Lower lobe of right lung (tissue), 2 donors: Measurements from ENCODE around the gene AIFM1. TPM values are rescaled to one million over a fixed set of nuclear protein-coding genes. Genes with fewer than 3 reads are reported as not detected.
A peak's percentile ranks its signal among the peaks of the same experiment; 100 is the strongest.

Experiments used
- ATAC-seq, 2 donors: fragments of 200-7000 bp; cut with Tn5 transposase; one replicate each; pipeline ENCODE4 v1.9.1; 2020 to 2022; ENCODE audit warnings: mild to moderate bottlenecking in 2 of 2, moderate library complexity in 2 of 2
- DNase-seq: peaks from one replicate; pipeline ENCODE4 v3.0.0-alpha.2; 2020
- H3K27ac ChIP-seq: fragments of 200-600 bp; one replicate; pipeline ENCODE4 v1.8.0; 2022
- H3K27me3 ChIP-seq: fragments of 200-600 bp; one replicate; pipeline ENCODE4 v1.8.0; 2022; ENCODE audit warnings: low read depth
- H3K36me3 ChIP-seq: fragments of 200-600 bp; one replicate; pipeline ENCODE4 v1.8.0; 2022; ENCODE audit warnings: mild to moderate bottlenecking
- H3K4me1 ChIP-seq: fragments of 200-600 bp; one replicate; pipeline ENCODE4 v1.8.0; 2022
- H3K4me3 ChIP-seq: fragments of 200-600 bp; one replicate; pipeline ENCODE4 v1.8.0; 2022; ENCODE audit warnings: mild to moderate bottlenecking
- H3K9me3 ChIP-seq: fragments of 200-600 bp; one replicate; pipeline ENCODE4 v1.8.0; 2022
- intact Hi-C: fragments of 100-400 bp; cut with DNase I; formaldehyde crosslinking; loops from one replicate; pipeline ENCODE4 v1.11.0; 2022
- total RNA-seq: library from RNA; stranded (reverse); fragmentation: NEBNext Ultra II Directional; extraction: Animal tissue kit (Norgen Biotek cat#: 25700); gene quantifications from one replicate; pipeline ENCODE4 v1.2.1, GENCODE V29; 2021
- TF ChIP-seq, protein P1 (sequence below): fragments of 200-600 bp; IDR thresholded peaks from one replicate; pipeline ENCODE4 v1.8.0; 2022; ENCODE audit warnings: antibody characterized with exemption, mild to moderate bottlenecking
- donor health status: DM: no; HTN: yes; CAD: no; lungs with severe emphysema.

Gene AIFM1
- total RNA-seq, 1 donor from 2014 or later = 23.1 TPM

- intact Hi-C loops = no loop called here
- H3K4me3 ChIP-seq = no peak overlapping the region
- no peak for DNase-seq
- H3K36me3 ChIP-seq = no peaks in the 10 kb centered on the region
- ATAC-seq = no peak
- H3K27me3 ChIP-seq = no peaks in the 10 kb centered on the region
- peaks cover 25% of the 10 kb centered on the region for H3K4me1 ChIP-seq
- TF ChIP-seq, protein P1, sequence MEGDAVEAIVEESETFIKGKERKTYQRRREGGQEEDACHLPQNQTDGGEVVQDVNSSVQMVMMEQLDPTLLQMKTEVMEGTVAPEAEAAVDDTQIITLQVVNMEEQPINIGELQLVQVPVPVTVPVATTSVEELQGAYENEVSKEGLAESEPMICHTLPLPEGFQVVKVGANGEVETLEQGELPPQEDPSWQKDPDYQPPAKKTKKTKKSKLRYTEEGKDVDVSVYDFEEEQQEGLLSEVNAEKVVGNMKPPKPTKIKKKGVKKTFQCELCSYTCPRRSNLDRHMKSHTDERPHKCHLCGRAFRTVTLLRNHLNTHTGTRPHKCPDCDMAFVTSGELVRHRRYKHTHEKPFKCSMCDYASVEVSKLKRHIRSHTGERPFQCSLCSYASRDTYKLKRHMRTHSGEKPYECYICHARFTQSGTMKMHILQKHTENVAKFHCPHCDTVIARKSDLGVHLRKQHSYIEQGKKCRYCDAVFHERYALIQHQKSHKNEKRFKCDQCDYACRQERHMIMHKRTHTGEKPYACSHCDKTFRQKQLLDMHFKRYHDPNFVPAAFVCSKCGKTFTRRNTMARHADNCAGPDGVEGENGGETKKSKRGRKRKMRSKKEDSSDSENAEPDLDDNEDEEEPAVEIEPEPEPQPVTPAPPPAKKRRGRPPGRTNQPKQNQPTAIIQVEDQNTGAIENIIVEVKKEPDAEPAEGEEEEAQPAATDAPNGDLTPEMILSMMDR = no peak
- no peak overlapping the region for H3K27ac ChIP-seq
- no peaks in the 10 kb centered on the region for H3K9me3 ChIP-seq
These were observed 70.9 kb downstream of the AIFM1 start for GRCh38 chrX:130094696-130095095.

DNA sequence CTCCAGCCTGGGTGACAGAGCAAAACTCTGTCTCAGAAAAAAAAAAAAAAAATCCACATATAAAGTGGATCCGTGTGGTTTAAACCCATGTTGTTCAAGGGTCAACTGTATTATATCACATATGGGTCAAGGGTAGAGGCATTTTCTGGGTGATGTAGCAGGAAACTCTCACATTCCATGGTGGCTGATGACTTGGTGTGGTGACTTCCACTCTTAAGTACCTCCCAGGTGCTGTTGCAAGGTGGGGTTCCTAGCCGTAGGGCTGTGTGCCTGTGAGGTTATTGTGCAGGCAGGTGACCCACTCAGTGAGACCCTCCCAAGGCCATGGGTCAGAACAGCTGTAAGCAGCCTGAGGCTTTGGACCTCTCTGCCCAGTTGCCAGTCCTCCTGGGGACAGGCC, 72.4 kb downstream of the AIFM1 start:
- Histone ChIP-seq H3K27me3 (no peaks in the 10 kb centered on the region), H3K4me1 (peaks cover 11% of the 10 kb centered on the region), H3K4me3 (no peak overlapping the region), H3K9me3 (no peaks in the 10 kb centered on the region), H3K27ac (no peak overlapping the region), H3K36me3 (no peaks in the 10 kb centered on the region)
- intact Hi-C loops = no loop called here
- ATAC-seq (no peak), DNase-seq (no peak)
- TF ChIP-seq, protein P1 = no peak

GRCh38 chrX:130091980-130092522, 73.6 kb downstream of the AIFM1 start:
- TF ChIP-seq, protein P1 = no peak
- Histone ChIP-seq H3K36me3 (no peaks in the 10 kb centered on the region), H3K27ac (peak overlapping the region; percentile 46), H3K4me1 (peaks cover 7% of the 10 kb centered on the region), H3K9me3 (no peaks in the 10 kb centered on the region), H3K4me3 (no peak overlapping the region), H3K27me3 (no peaks in the 10 kb centered on the region)
- intact Hi-C loops = no loop called here
- DNase-seq (peak; percentile 78), ATAC-seq (peak; percentile 78 to 95)

DNA sequence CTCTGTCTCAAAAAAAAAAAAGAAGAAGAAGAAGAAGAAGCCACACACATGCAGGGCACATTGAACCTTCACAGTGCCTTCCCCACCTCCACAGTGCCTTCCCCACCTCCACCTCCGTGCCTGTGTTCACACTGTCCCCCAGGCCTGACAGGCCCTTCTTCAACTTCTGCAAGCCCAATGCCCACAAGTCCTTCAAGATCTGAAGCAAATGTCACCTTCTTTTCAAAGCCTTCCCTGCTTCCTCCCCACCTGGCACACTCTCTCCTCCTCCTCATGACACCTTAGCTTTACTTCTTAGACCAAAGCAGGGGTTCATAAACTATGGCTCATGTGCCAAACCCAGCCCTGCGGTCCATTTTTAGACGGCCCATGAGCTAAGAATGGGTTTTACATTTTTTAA, 75.3 kb downstream of the AIFM1 start:
- DNase-seq (no peak), ATAC-seq (no peak)
- H3K27me3 ChIP-seq = no peaks in the 10 kb centered on the region
- H3K36me3 ChIP-seq = no peaks in the 10 kb centered on the region
- peaks cover 23% of the 10 kb centered on the region for H3K4me1 ChIP-seq
- TF ChIP-seq, protein P1 = no peak
- H3K9me3 ChIP-seq = no peaks in the 10 kb centered on the region
- H3K27ac ChIP-seq = no peak overlapping the region
- no peak overlapping the region for H3K4me3 ChIP-seq
- intact Hi-C loops = no loop called here

DNA sequence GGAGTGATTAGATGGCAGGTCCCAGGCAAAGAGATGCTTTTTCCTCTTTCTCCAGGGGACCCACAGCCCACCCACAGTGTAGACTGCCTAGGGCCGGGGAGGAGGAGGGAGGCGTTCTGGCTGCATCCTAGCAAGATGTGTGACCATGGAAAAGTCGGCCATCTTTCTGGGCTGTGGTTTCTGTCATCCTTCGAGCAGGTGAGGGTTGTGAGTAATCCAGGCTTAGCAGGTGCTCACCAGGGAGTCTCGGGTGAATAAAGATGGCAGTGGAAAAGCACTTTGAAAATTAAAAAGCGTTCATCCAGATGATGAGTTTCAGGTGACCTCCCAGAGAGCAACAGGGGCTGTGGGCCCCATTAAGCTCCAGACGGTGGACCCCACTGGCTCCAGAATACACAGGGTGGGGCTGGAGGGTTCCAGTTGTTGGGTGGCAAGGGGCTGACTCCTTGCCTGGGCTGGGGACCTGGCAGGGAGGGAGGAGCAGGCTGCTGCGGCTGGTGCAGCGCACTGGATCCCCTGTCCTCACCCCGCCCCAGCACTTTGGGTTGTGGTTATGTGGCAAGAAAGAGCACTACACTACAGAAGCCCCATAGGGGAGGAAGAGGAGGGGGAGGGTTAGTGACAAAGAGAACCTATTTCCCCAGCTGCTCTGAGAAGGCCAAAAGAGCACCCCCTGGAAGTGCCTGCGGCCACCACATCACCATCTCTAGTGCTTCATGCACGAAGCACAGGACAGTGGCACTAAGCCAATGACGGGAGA, 79.0 kb downstream of the AIFM1 start:
- Histone ChIP-seq H3K9me3 (no peaks in the 10 kb centered on the region), H3K36me3 (no peaks in the 10 kb centered on the region), H3K4me1 (peaks cover 42% of the 10 kb centered on the region), H3K4me3 (peak overlapping the region; percentile 23), H3K27ac (peak overlapping the region; percentile 62), H3K27me3 (no peaks in the 10 kb centered on the region)
- TF ChIP-seq, protein P1 = no peak
- intact Hi-C loops = loop anchor here (10.0 kb wide), 1 partner anchor 108 kb away; no protein-coding TSS in a partner anchor
- ATAC-seq (peak; percentile 51 to 67), DNase-seq (peak; percentile 68)
